ENCODE results near the gene SURF6. TPM values are rescaled to one million over a fixed set of nuclear protein-coding genes. Genes with fewer than 3 reads are reported as not detected.
"Not testable (repeated sequence)": the region's sequence is repeated elsewhere in the genome, so short reads cannot be mapped to it uniquely, and the experiment has no call there.

SURF6 gene
- total RNA-seq, 4 donors from 2014 or later, result 2.9 to 19.3 (median 17.2) TPM

GRCh38 chr9:133304477-133305377, 31.3 kb downstream of the SURF6 start:
- DNase-seq, result no peak
- intact Hi-C loops (cut with DNase I; ENCODE audit: low total_unique reads), result no loop called here
- no peak overlapping the region for H3K27ac ChIP-seq
- H3K27me3 ChIP-seq, result no peaks in the 10 kb centered on the region
- H3K36me3 ChIP-seq, result no peaks in the 10 kb centered on the region
- H3K9me3 ChIP-seq, result no peaks in the 10 kb centered on the region
- H3K4me3 ChIP-seq, result no peak overlapping the region
- H3K4me1 ChIP-seq, result no peaks in the 10 kb centered on the region
- TF ChIP-seq POLR2A (IDR thresholded peaks at IDR 0.05) (no peak), CTCF (IDR thresholded peaks at IDR 0.05) (no peak)

- H3K27me3 ChIP-seq, result no peaks in the 10 kb centered on the region
- intact Hi-C loops (cut with DNase I; ENCODE audit: low total_unique reads), result no loop called here
- H3K4me3 ChIP-seq, result no peak overlapping the region
- H3K36me3 ChIP-seq, result no peaks in the 10 kb centered on the region
- no peak for DNase-seq
- TF ChIP-seq CTCF (IDR thresholded peaks at IDR 0.05) (no peak), POLR2A (IDR thresholded peaks at IDR 0.05) (no peak)
- H3K4me1 ChIP-seq, result no peaks in the 10 kb centered on the region
- H3K9me3 ChIP-seq, result no peaks in the 10 kb centered on the region
- no peak overlapping the region for H3K27ac ChIP-seq
These were observed 31.9 kb downstream of the SURF6 start for GRCh38 chr9:133304158-133304470.

DNA sequence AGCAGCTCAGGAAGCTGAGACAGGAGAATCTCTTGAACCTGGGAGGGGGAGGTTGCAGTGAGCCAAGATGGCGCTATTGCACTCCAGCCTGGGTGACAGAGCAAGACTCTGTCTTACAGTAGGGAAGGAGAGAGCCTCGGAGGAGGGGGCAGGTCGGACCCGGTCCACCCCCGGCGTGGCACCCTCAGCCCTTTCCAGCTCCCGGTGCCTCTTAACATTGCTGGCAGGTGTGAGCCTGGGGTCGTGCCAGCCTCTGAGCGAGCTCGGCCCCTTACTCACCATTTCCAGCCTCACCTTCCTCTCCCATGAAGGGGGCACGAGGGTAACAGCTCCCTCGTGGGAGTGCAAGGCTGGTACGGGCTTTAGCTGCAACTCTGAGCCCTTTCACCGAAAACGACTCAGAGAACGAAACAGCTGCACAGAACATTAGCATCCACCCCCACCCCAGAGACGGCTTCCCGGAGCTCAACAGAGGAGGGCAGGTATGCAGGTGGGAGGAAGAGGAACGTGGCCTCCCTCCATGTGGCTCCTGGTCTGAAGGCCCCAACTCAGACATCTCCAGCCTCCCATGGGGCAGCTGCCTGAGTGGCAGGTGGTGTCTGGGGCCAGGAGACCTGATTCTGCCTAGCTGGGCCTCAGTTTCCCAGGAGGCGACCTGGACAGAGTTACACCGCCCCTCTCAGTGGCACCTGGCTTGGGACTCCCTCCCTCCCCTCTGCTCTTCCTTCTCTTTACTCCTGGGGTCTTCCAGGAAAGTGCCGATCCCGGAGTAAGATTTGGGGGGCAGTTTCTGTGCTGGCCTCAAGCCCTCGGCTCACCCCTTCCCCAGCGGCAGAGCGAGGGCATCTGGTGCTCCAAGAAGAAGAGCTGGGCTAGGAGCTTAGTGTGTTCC, 32.5 kb downstream of the SURF6 start:
- H3K27me3 ChIP-seq, result no peaks in the 10 kb centered on the region
- H3K4me1 ChIP-seq, result no peaks in the 10 kb centered on the region
- no peak overlapping the region for H3K27ac ChIP-seq
- intact Hi-C loops (cut with DNase I; ENCODE audit: low total_unique reads), result no loop called here
- no peak overlapping the region for H3K4me3 ChIP-seq
- DNase-seq, result no peak
- H3K36me3 ChIP-seq, result no peaks in the 10 kb centered on the region
- no peaks in the 10 kb centered on the region for H3K9me3 ChIP-seq
- TF ChIP-seq POLR2A (IDR thresholded peaks at IDR 0.05), result no peak
- TF ChIP-seq CTCF (IDR thresholded peaks at IDR 0.05), result no peak

- no peak for DNase-seq
- TF ChIP-seq CTCF (IDR thresholded peaks at IDR 0.05) (no peak), POLR2A (IDR thresholded peaks at IDR 0.05) (no peak)
- H3K4me1 ChIP-seq, result no peaks in the 10 kb centered on the region
- no peaks in the 10 kb centered on the region for H3K36me3 ChIP-seq
- H3K27ac ChIP-seq, result no peak overlapping the region
- intact Hi-C loops (cut with DNase I; ENCODE audit: low total_unique reads), result no loop called here
- no peaks in the 10 kb centered on the region for H3K9me3 ChIP-seq
- H3K4me3 ChIP-seq, result no peak overlapping the region
- no peaks in the 10 kb centered on the region for H3K27me3 ChIP-seq
These were observed 34.4 kb downstream of the SURF6 start for GRCh38 chr9:133301253-133302230.

GRCh38 chr9:133299996-133300395, 36.0 kb downstream of the SURF6 start:
- H3K36me3 ChIP-seq; H3K4me3 ChIP-seq; H3K9me3 ChIP-seq; DNase-seq; H3K27ac ChIP-seq; H3K4me1 ChIP-seq; intact Hi-C loops (cut with DNase I; ENCODE audit: low total_unique reads); H3K27me3 ChIP-seq: not testable (repeated sequence)
